GM12878 (cell line): ENCODE results near the gene GRIPAP1. TPM values are rescaled to one million over a fixed set of nuclear protein-coding genes. Genes with fewer than 3 reads are reported as not detected.

Experiments used
- ATAC-seq: fragments of 200-7000 bp; cut with Tn5 transposase; 3 replicates; pipeline ENCODE4 v1.9.1; 2020; ENCODE audit warnings: mild to moderate bottlenecking, moderate library complexity
- BruUV-seq: library from RNA; stranded (reverse); fragments of 400-500 nt; replicated peaks from 2 replicates; lab custom pipeline; 2021; lab: Mats Ljungman, UMichigan
- CTCF ChIA-PET: fragments of 300-600 bp; sonication (Branson Sonifier 250); formaldehyde crosslinking; extraction: SDS; loops from one replicate; lab custom pipeline; 2021; ENCODE audit warnings: inconsistent platforms; lab: Yijun Ruan, JAX
- POLR2A ChIA-PET: fragments of 350-600 bp; formaldehyde crosslinking; extraction: SDS; loops from one replicate; lab custom pipeline; 2021; ENCODE audit warnings: inconsistent platforms; lab: Charles Lee
- RAD21 ChIA-PET: fragments of 300-600 bp; sonication (Branson Sonifier 250); formaldehyde crosslinking; loops from one replicate; lab custom pipeline; 2023; ENCODE audit warnings: antibody characterized with exemption; ENCODE audit not compliant: unreplicated experiment; lab: Charles Lee
- SMC1A ChIA-PET: fragments of 300-600 bp; sonication (Branson Sonifier 250); formaldehyde crosslinking; loops from one replicate; lab custom pipeline; 2023; ENCODE audit not compliant: unreplicated experiment, uncharacterized antibody; lab: Charles Lee
- DNase-seq: peaks from one replicate; pipeline ENCODE4 v3.0.0-alpha.2; 2011; ENCODE audit warnings: low read depth, low spot score
- FAIRE-seq: peaks from 3 replicates; lab custom pipeline; 2011; peaks lifted over from hg19 to GRCh38; lab: Jason Lieb, UNC
- H2AFZ ChIP-seq: 2 replicates; pipeline ENCODE4 v1.6.0; 2011; ENCODE audit warnings: low read depth, low read length, control low read depth; ENCODE audit not compliant: control insufficient read depth
- H3K27ac ChIP-seq: 2 replicates; pipeline ENCODE4 v1.5.1; 2011; ENCODE audit warnings: control low read depth; ENCODE audit not compliant: control insufficient read depth, insufficient read depth
- H3K27me3 ChIP-seq, 2 experiments: replicated peaks in 1 of 2; 2 replicates each; pipeline versions ENCODE4 v1.6.0 to v1.6.1; 2011; ENCODE audit warnings: low read length in 1 of 2; ENCODE audit not compliant: control insufficient read depth in 2 of 2, insufficient read depth in 2 of 2
- H3K36me3 ChIP-seq, 2 experiments: 2 replicates each; pipeline ENCODE4 v1.5.1; 2011; ENCODE audit warnings: low read length in 1 of 2; ENCODE audit not compliant: control insufficient read depth in 2 of 2, insufficient read depth in 2 of 2
- H3K4me1 ChIP-seq: 2 replicates; pipeline ENCODE4 v1.6.1; 2011; ENCODE audit warnings: mild to moderate bottlenecking, low read length, moderate library complexity, mixed read lengths; ENCODE audit not compliant: control insufficient read depth, insufficient read depth
- H3K4me2 ChIP-seq: 2 replicates; pipeline ENCODE4 v1.6.0; 2011; ENCODE audit warnings: control low read depth; ENCODE audit not compliant: control insufficient read depth, insufficient read depth
- H3K4me3 ChIP-seq: fragments of 200-600 bp; sonication (generic); 2 replicates; pipeline ENCODE4 v1.5.1; 2016
- H3K79me2 ChIP-seq: 2 replicates; pipeline ENCODE4 v1.6.0; 2011; ENCODE audit warnings: low read length; ENCODE audit not compliant: control insufficient read depth, insufficient read depth
- H3K9ac ChIP-seq: 2 replicates; pipeline ENCODE4 v1.8.0; 2011; ENCODE audit warnings: low read length, control low read depth, mixed read lengths; ENCODE audit not compliant: control insufficient read depth, insufficient read depth
- H3K9me3 ChIP-seq: replicated peaks from 3 replicates; pipeline ENCODE4 v1.5.1; 2011; ENCODE audit warnings: mild to moderate bottlenecking, low read length; ENCODE audit not compliant: control insufficient read depth, insufficient read depth
- H4K20me1 ChIP-seq: 2 replicates; pipeline ENCODE4 v1.6.0; 2011; ENCODE audit not compliant: control insufficient read depth, insufficient read depth
- ATF7 ChIP-seq: fragments of 450-650 bp; IDR thresholded peaks from 2 replicates; pipeline ENCODE4 v1.6.1; 2016; ENCODE audit warnings: low read depth, mild to moderate bottlenecking
- BCL3 ChIP-seq: IDR thresholded peaks from 2 replicates; pipeline ENCODE4 v1.6.1; 2011; ENCODE audit warnings: borderline replicate concordance, low read depth, mild to moderate bottlenecking, moderate library complexity, low read length; ENCODE audit not compliant: insufficient read depth, poor library complexity, severe bottlenecking
- CBX3 ChIP-seq: fragments of 200-600 bp; sonication (generic); IDR thresholded peaks from 2 replicates; pipeline ENCODE4 v1.6.1; 2016; ENCODE audit warnings: low read depth, borderline replicate concordance
- ESRRA ChIP-seq: IDR thresholded peaks from 2 replicates; pipeline ENCODE4 v1.6.1; 2012; ENCODE audit warnings: mild to moderate bottlenecking, low read length, improper control_type of control experiment
- GABPA ChIP-seq: IDR thresholded peaks from 2 replicates; pipeline ENCODE4 v1.6.1; 2014; ENCODE audit warnings: antibody characterized with exemption, low read depth, mild to moderate bottlenecking, inconsistent platforms
- MTA2 ChIP-seq: fragments of 450-650 bp; IDR thresholded peaks from 2 replicates; pipeline ENCODE4 v1.6.1; 2016; ENCODE audit warnings: low read depth, mild to moderate bottlenecking, moderate library complexity
- POLR2A ChIP-seq: IDR thresholded peaks from 2 replicates; pipeline ENCODE4 v1.6.1; 2011; ENCODE audit warnings: low read depth, mild to moderate bottlenecking, low read length
- PRDM15 ChIP-seq: fragments of 450-650 bp; formaldehyde crosslinking; IDR thresholded peaks from 2 replicates; pipeline ENCODE4 v1.4.0; 2020; ENCODE audit warnings: mild to moderate bottlenecking, moderate library complexity
- SIN3A ChIP-seq: IDR thresholded peaks from 2 replicates; pipeline ENCODE4 v1.6.1; 2012; ENCODE audit warnings: low read depth, low read length, improper control_type of control experiment
- SIX5 ChIP-seq: IDR thresholded peaks from 2 replicates; pipeline ENCODE4 v1.6.1; 2011; ENCODE audit warnings: mild to moderate bottlenecking, low read depth, low read length, moderate library complexity; ENCODE audit not compliant: severe bottlenecking
- SPI1 ChIP-seq: IDR thresholded peaks from 2 replicates; pipeline ENCODE4 v1.6.1; 2011; ENCODE audit warnings: low read depth, mild to moderate bottlenecking, low read length, moderate library complexity, borderline replicate concordance; ENCODE audit not compliant: insufficient read depth
- SREBF1 ChIP-seq: IDR thresholded peaks from 2 replicates; pipeline ENCODE4 v1.6.1; 2012; ENCODE audit warnings: mild to moderate bottlenecking, low read length
- SRF ChIP-seq, 2 experiments: IDR thresholded peaks; 2 replicates each; pipeline ENCODE4 v1.6.1; 2011; ENCODE audit warnings: low read depth in 2 of 2, low read length in 2 of 2, mild to moderate bottlenecking in 1 of 2, moderate library complexity in 1 of 2
- STAT1 ChIP-seq: fragments of 450-650 bp; conservative IDR thresholded peaks from 2 replicates; pipeline ENCODE4 v1.6.1; 2014; ENCODE audit warnings: antibody characterized with exemption, mild to moderate bottlenecking
- SUPT20H ChIP-seq: IDR thresholded peaks from 2 replicates; pipeline ENCODE4 v1.6.1; 2011; ENCODE audit warnings: low read depth, mild to moderate bottlenecking, low read length, moderate library complexity, borderline replicate concordance; ENCODE audit not compliant: control insufficient read depth
- TCF12 ChIP-seq: IDR thresholded peaks from 2 replicates; pipeline ENCODE4 v1.6.1; 2011; ENCODE audit warnings: low read depth, mild to moderate bottlenecking, low read length
- TCF7 ChIP-seq: IDR thresholded peaks from 2 replicates; pipeline ENCODE4 v1.6.1; 2014; ENCODE audit warnings: antibody characterized with exemption, borderline replicate concordance
- USF1 ChIP-seq: IDR thresholded peaks from 2 replicates; pipeline ENCODE4 v1.6.1; 2011; ENCODE audit warnings: borderline replicate concordance, low read depth, mild to moderate bottlenecking, moderate library complexity, mixed read lengths, low read length; ENCODE audit not compliant: insufficient read depth; ENCODE audit errors: extremely low read length
- ZSCAN29 ChIP-seq: fragments of 450-650 bp; IDR thresholded peaks from 2 replicates; pipeline ENCODE4 v1.6.1; 2017; ENCODE audit warnings: mild to moderate bottlenecking, moderate library complexity
- WGBS: methylation state at CpG from one replicate; pipeline ENCODE4 v1.1.6; 2016; ENCODE audit warnings: low lambda C conversion rate; ENCODE audit not compliant: insufficient replicate concordance, insufficient coverage; ENCODE audit errors: missing lambda C conversion rate; 5-methylcytosine and 5-hydroxymethylcytosine counted together
- in situ Hi-C: fragments of 300-500 bp; cut with MboI; formaldehyde crosslinking; loops from 9 replicates; pipeline ENCODE4 v1.14.3; 2018; ENCODE audit warnings: mixed read lengths
- intact Hi-C: fragments of 100-400 bp; cut with micrococcal nuclease; formaldehyde crosslinking; loops from one replicate; pipeline ENCODE4 v1.14.2; 2022; ENCODE audit not compliant: unreplicated experiment
- polyA plus RNA-seq, 11 experiments: library from polyadenylated mRNA; depleted of rRNA in 4 of 11; unstranded in 6 of 11; stranded (reverse) in 5 of 11; fragments of >200 nt; fragmentation: Nextera tagmentation in 4 of 11; fragmentation: Illumina TruSeq in 1 of 11; extraction: Ambion mirVana in 4 of 11; extraction: Trizol in 1 of 11; gene quantifications; 1 replicate in 1 of 11; 2 replicates in 10 of 11; pipeline versions ENCODE4 v1.2.1 to v1.2.3, GENCODE V29; 2011 to 2016; ENCODE audit warnings: inconsistent platforms in 2 of 11, missing spikeins in 2 of 11, low read depth in 1 of 11
- total RNA-seq, 4 experiments: library from RNA; depleted of rRNA in 3 of 4; stranded (reverse); fragments of >200 nt in 3 of 4; fragmentation: Illumina TruSeq in 1 of 4; extraction: Trizol in 1 of 4; gene quantifications; 2 replicates each; pipeline versions ENCODE4 v1.2.1 to v1.2.3, GENCODE V29; 2013 to 2021

Gene GRIPAP1
- total and polyA plus RNA-seq, 10 of the 15 experiments (the other 5 are each of a cell fraction or from before 2014, with no cell fraction given) = 4.2 to 44.7 (median 25.8) TPM

- peaks cover 29% of the 10 kb centered on the region for H3K79me2 ChIP-seq
- ChIA-PET RAD21 (interaction anchor here (2.2 kb wide), 1 partner anchor 38 kb away, joined by 9 read pairs; the partner anchor contains the start of gene GRIPAP1), SMC1A (no interaction called here), POLR2A (interaction anchor here (0.8 kb wide), 1 partner anchor 46 kb away, joined by 4 read pairs; no protein-coding TSS in a partner anchor), CTCF (interaction anchor here (0.8 to 1.5 kb wide), 3 partner anchors 13 to 82 kb away, joined by 3 to 4 read pairs (median 3); no protein-coding TSS in a partner anchor)
- peak overlapping the region; percentile 17; the same call in 1 of the 2 replicates for H3K4me3 ChIP-seq
- ATAC-seq (no peak), FAIRE-seq (no peak), DNase-seq (no peak)
- no peaks in the 10 kb centered on the region for H4K20me1 ChIP-seq
- no peaks in the 10 kb centered on the region for H3K9me3 ChIP-seq
- H3K4me1 ChIP-seq = peaks cover 5% of the 10 kb centered on the region; the same call in 1 of the 2 replicates
- H3K27ac ChIP-seq = 0 out of 2 replicates have a peak overlapping the region, but pooled peaks have one; percentile 22
- H3K9ac ChIP-seq = no peak overlapping the region; the same call in 1 of the 2 replicates
- H3K27me3 ChIP-seq = no peaks in the 10 kb centered on the region
- no peak overlapping the region for H2AFZ ChIP-seq
- BruUV-seq = no TSS peak
- intact Hi-C loops = loop anchor here (5.0 kb wide), 5 partner anchors 38 to 408 kb away; partner anchors contain the start of genes GRIPAP1, HDAC6, PIM2 and PQBP1
- 69% methylated on average over 7 of the region's 7 CpGs for WGBS
- H3K4me2 ChIP-seq = peak overlapping the region; percentile 30
- peaks cover 2 to 5% of the 10 kb centered on the region in 2 experiments; a peak in 2 of 4 replicates for H3K36me3 ChIP-seq
- in situ Hi-C loops = loop anchor here (5.0 kb wide), 1 partner anchor 73 kb away; no protein-coding TSS in a partner anchor
- TF ChIP-seq SUPT20H (no peak), SPI1 (no peak), STAT1 (no peak), ATF7 (no peak), SIN3A (no peak), USF1 (no peak), PRDM15 (CRISPR knock-in tag) (no peak), BCL3 (no peak), SIX5 (no peak), GABPA (no peak), CBX3 (no peak), SREBF1 (no peak), TCF7 (no peak), TCF12 (no peak), ZSCAN29 (no peak), ESRRA (no peak), MTA2 (no peak), SRF (IDR thresholded peaks at IDR 0.05; ENCODE audit: low read depth in 2 of 2, low read length in 2 of 2) (no peak), POLR2A (no peak)
Observed at GRCh38 chrX:49040376-49040955, 38.4 kb upstream of the GRIPAP1 start.
